Fibroblast of lung (primary cell): Measurements from ENCODE around the gene MICAL3.

Experiments
- CTCF ChIP-seq, 2 donors: IDR thresholded peaks in 1 of 2; conservative IDR thresholded peaks in 1 of 2; 1 replicate in 1 of 2; 2 replicates in 1 of 2; pipeline ENCODE4 v1.5.1; 2011 to 2012; ENCODE audit warnings: low read length in 2 of 2, control low read depth in 1 of 2, inconsistent platforms in 1 of 2, low read depth in 1 of 2, mild to moderate bottlenecking in 1 of 2
- EZH2 ChIP-seq: IDR thresholded peaks from 2 replicates; pipeline ENCODE4 v1.5.1; 2012; ENCODE audit warnings: low read length, control low read depth, mild to moderate bottlenecking; ENCODE audit errors: missing control alignments

DNA sequence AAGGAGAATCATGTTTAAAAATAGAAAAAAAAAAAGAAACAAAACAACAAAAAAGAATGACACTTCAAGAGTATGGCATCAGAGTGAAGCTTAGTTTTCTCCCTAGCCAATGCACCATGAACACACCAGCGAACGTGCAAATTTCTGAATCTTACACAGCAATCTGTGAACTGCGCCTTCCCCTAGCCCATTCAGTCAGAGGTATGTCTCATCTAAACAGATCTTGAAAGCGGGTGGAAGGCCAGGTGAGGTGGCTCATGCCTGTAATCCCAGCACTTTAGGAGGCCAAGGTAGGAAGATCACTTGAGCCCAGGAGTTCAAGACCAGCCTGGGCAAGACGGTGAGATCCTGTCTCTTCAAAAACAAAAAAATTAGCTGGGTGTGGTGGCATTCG, 113.1 kb downstream of the MICAL3 start:
- TF ChIP-seq CTCF (conservative IDR thresholded peaks at IDR 0.05 in 1 of 2, IDR thresholded peaks at IDR 0.05 in 1 of 2; ENCODE audit: low read depth in 1 of 2, low read length in 2 of 2) (no peak), EZH2 (no peak)
